Activated B cell treated with CpG ODN at 0.5 μM for 24 hours (primary cell): ENCODE data around the gene PLN. TPM values are rescaled to one million over a fixed set of nuclear protein-coding genes. Genes with fewer than 3 reads are reported as not detected.

Experiments used
- ATAC-seq: fragments of 200-7000 bp; cut with Tn5 transposase; one replicate; pipeline ENCODE4 v1.10.0; 2021; ENCODE audit warnings: low read depth, mild to moderate bottlenecking, moderate library complexity
- CTCF ChIA-PET: fragments of 350-600 bp; sonication (Branson Sonifier 250); formaldehyde crosslinking; loops from one replicate; lab custom pipeline; 2021; ENCODE audit warnings: antibody characterized with exemption; lab: Charles Lee
- POLR2A ChIA-PET: fragments of 350-600 bp; sonication (Branson Sonifier 250); formaldehyde crosslinking; loops from one replicate; lab custom pipeline; 2021; ENCODE audit warnings: antibody characterized with exemption; lab: Charles Lee
- DNase-seq: peaks from one replicate; pipeline ENCODE4 v3.0.0; 2022
- H3K27ac Mint-ChIP-seq: one replicate; pipeline ENCODE4 v1.8.0; 2020; ENCODE audit warnings: mixed read lengths
- H3K27me3 Mint-ChIP-seq: one replicate; pipeline ENCODE4 v1.8.0; 2021; ENCODE audit warnings: mixed read lengths
- H3K36me3 Mint-ChIP-seq: one replicate; pipeline ENCODE4 v1.8.0; 2021; ENCODE audit warnings: low read depth, mixed read lengths
- H3K4me1 Mint-ChIP-seq: one replicate; pipeline ENCODE4 v1.8.0; 2021; ENCODE audit warnings: mixed read lengths
- H3K4me3 Mint-ChIP-seq: one replicate; pipeline ENCODE4 v1.8.0; 2020; ENCODE audit warnings: mild to moderate bottlenecking, mixed read lengths
- H3K9me3 Mint-ChIP-seq: one replicate; pipeline ENCODE4 v1.8.0; 2020; ENCODE audit warnings: mixed read lengths
- intact Hi-C: fragments of 100-400 bp; cut with micrococcal nuclease; formaldehyde crosslinking; loops from one replicate; pipeline ENCODE4 v1.15.1; 2024
- total RNA-seq: library from RNA; stranded (reverse); gene quantifications from 2 replicates; pipeline ENCODE4 v1.2.3, GENCODE V29; 2022
- TF ChIP-seq, protein P1 (sequence below): fragments of 200-600 bp; IDR thresholded peaks from one replicate; pipeline ENCODE4 v1.8.0; 2022; ENCODE audit warnings: antibody characterized with exemption, mild to moderate bottlenecking

The PLN gene
- total RNA-seq, 1 donor from 2014 or later, result not detected

DNA sequence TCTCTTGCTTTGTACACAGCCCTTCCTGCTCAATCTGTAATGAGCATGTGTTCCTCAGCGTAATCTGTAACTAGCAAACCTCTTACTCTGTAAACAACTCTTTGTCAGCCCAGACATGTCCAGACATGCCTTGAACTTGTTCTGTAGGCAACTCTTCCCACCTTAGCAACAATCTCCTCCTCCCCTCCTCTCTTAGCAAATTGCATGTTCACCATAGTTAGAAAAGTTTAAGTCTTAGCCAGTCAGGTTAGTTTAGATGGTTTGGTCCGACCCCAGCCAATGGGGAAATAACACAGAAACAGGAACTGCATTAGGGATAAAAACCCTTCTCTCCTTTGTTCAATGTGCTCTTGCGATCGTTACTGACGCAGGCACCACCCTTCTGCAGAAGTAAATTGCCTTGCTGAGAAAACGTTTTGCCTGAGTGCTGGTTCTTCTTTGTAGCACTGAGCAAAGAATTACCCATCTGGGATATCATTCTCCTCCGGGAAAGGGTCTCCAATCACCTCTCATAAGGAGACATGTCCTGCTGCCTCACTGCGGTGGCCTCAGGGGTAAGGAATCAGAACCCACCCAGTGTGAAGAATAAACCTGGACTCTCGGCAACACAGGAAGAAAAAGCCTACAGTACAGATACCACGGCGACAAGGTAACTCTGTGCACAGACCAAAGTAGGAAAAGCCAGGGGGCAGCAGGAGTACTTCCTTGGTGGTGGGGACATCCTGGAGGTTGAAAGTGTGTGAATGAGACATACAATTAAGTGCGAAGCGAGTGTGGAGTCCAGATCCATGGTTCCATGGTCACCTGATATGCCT, 26.2 kb downstream of the PLN start:
- POLR2A ChIA-PET, result no interaction called here
- Mint-ChIP-seq H3K36me3 (peaks cover 55% of the 10 kb centered on the region), H3K4me3 (no peak overlapping the region), H3K27ac (no peak overlapping the region), H3K4me1 (no peaks in the 10 kb centered on the region), H3K9me3 (peaks cover 36% of the 10 kb centered on the region), H3K27me3 (no peaks in the 10 kb centered on the region)
- DNase-seq (no peak), ATAC-seq (no peak)
- TF ChIP-seq, protein P1, sequence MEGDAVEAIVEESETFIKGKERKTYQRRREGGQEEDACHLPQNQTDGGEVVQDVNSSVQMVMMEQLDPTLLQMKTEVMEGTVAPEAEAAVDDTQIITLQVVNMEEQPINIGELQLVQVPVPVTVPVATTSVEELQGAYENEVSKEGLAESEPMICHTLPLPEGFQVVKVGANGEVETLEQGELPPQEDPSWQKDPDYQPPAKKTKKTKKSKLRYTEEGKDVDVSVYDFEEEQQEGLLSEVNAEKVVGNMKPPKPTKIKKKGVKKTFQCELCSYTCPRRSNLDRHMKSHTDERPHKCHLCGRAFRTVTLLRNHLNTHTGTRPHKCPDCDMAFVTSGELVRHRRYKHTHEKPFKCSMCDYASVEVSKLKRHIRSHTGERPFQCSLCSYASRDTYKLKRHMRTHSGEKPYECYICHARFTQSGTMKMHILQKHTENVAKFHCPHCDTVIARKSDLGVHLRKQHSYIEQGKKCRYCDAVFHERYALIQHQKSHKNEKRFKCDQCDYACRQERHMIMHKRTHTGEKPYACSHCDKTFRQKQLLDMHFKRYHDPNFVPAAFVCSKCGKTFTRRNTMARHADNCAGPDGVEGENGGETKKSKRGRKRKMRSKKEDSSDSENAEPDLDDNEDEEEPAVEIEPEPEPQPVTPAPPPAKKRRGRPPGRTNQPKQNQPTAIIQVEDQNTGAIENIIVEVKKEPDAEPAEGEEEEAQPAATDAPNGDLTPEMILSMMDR, result no peak
- CTCF ChIA-PET, result interaction anchor here (1.7 kb wide), 1 partner anchor 10 kb away, joined by 5 read pairs; no protein-coding TSS in a partner anchor
- intact Hi-C loops, result no loop called here

DNA sequence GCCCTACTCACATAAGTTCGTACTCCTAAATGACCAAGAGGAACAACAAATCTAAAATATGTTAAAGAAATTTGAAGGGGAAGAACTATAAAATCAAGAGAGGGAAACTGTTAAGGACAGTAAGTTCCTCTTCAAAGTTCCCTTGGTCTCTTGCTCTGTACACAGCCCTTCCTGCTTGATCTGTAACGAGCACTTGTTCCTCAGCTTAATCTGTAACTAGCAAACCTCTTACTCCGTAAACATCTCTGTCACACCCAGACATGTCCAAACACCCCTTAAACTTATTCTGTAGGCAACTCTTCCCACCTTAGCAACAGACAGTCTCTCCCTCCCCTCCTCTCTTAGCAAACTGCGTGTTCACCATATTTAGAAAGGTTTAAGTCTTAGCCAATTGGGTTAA, 29.9 kb downstream of the PLN start:
- peaks cover 50% of the 10 kb centered on the region for H3K9me3 Mint-ChIP-seq
- H3K4me3 Mint-ChIP-seq, result no peak overlapping the region
- intact Hi-C loops, result no loop called here
- no peaks in the 10 kb centered on the region for H3K27me3 Mint-ChIP-seq
- TF ChIP-seq, protein P1, result no peak
- POLR2A ChIA-PET, result no interaction called here
- peaks cover 70% of the 10 kb centered on the region for H3K36me3 Mint-ChIP-seq
- peaks cover 2% of the 10 kb centered on the region for H3K4me1 Mint-ChIP-seq
- H3K27ac Mint-ChIP-seq, result no peak overlapping the region
- ATAC-seq (no peak), DNase-seq (no peak)
- CTCF ChIA-PET, result no interaction called here

- peaks cover 2% of the 10 kb centered on the region for H3K4me1 Mint-ChIP-seq
- no peak for DNase-seq
- ChIA-PET CTCF (interaction anchor here (2.6 kb wide), 1 partner anchor 13 kb away, joined by 14 read pairs; no protein-coding TSS in a partner anchor), POLR2A (no interaction called here)
- H3K9me3 Mint-ChIP-seq, result peaks cover 50% of the 10 kb centered on the region
- H3K27ac Mint-ChIP-seq, result no peak overlapping the region
- no peaks in the 10 kb centered on the region for H3K27me3 Mint-ChIP-seq
- TF ChIP-seq, protein P1, result no peak
- intact Hi-C loops, result no loop called here
- no peak for ATAC-seq
- peaks cover 67% of the 10 kb centered on the region for H3K36me3 Mint-ChIP-seq
- no peak overlapping the region for H3K4me3 Mint-ChIP-seq
These were observed 30.5 kb downstream of the PLN start for GRCh38 chr6:118578617-118579016.

- intact Hi-C loops, result no loop called here
These were observed 31.7 kb downstream of the PLN start for GRCh38 chr6:118579786-118580185.

More at GRCh38 chr6:118579786-118580185, 31.7 kb downstream of the PLN start:
- peaks cover 42% of the 10 kb centered on the region for H3K9me3 Mint-ChIP-seq
- H3K27me3 Mint-ChIP-seq, result no peaks in the 10 kb centered on the region
- POLR2A ChIA-PET, result interaction anchor here (1.1 kb wide), 1 partner anchor 14 kb away, joined by 3 read pairs; no protein-coding TSS in a partner anchor
- TF ChIP-seq, protein P1, result no peak
- no peak overlapping the region for H3K4me3 Mint-ChIP-seq
- peaks cover 2% of the 10 kb centered on the region for H3K4me1 Mint-ChIP-seq
- no peak overlapping the region for H3K27ac Mint-ChIP-seq
- no peak for ATAC-seq
- H3K36me3 Mint-ChIP-seq, result peaks cover 57% of the 10 kb centered on the region
- CTCF ChIA-PET, result interaction anchor here (2.6 kb wide), 1 partner anchor 14 kb away, joined by 14 read pairs; no protein-coding TSS in a partner anchor
- no peak for DNase-seq
